H1 (cell line): ENCODE results near the gene MSI2. TPM values are rescaled to one million over a fixed set of nuclear protein-coding genes. Genes with fewer than 3 reads are reported as not detected.

Experiments used
- CTCF ChIA-PET: fragments of 300-600 bp; sonication (Branson Sonifier 250); formaldehyde crosslinking; loops from one replicate; lab custom pipeline; 2021; ENCODE audit not compliant: partially characterized antibody; lab: Charles Lee
- POLR2A ChIA-PET: fragments of 300-600 bp; sonication (Branson Sonifier 250); formaldehyde crosslinking; loops from one replicate; lab custom pipeline; 2021; ENCODE audit warnings: inconsistent platforms; ENCODE audit not compliant: partially characterized antibody; lab: Charles Lee
- DNase-seq, 2 experiments: peaks; one replicate each; pipeline versions ENCODE4 v3.0.0 to v3.0.0-alpha.2; 2010 to 2022; ENCODE audit warnings: low spot score in 2 of 2, low read depth in 1 of 2, mixed read lengths in 1 of 2
- FAIRE-seq: peaks from 2 replicates; lab custom pipeline; 2011; peaks lifted over from hg19 to GRCh38; lab: Jason Lieb, UNC
- H2AFZ ChIP-seq: 2 replicates; pipeline ENCODE4 v1.8.1; 2012; ENCODE audit warnings: low read length, inconsistent platforms
- H2AK5ac ChIP-seq: 2 replicates; pipeline ENCODE4 v1.6.1; 2013; ENCODE audit warnings: low read depth, low read length
- H2BK120ac ChIP-seq: replicated peaks from 2 replicates; pipeline ENCODE3; 2013; ENCODE audit warnings: low read depth, low read length, inconsistent platforms
- H2BK12ac ChIP-seq: 2 replicates; pipeline ENCODE4 v1.6.1; 2013; ENCODE audit warnings: low read depth, low read length
- H2BK15ac ChIP-seq: 2 replicates; pipeline ENCODE4 v1.6.1; 2013; ENCODE audit warnings: low read length
- H2BK20ac ChIP-seq: 2 replicates; pipeline ENCODE4 v1.6.1; 2013; ENCODE audit warnings: low read length
- H2BK5ac ChIP-seq: 2 replicates; pipeline ENCODE4 v1.6.1; 2013; ENCODE audit warnings: low read depth, low read length
- H3K14ac ChIP-seq: 2 replicates; pipeline ENCODE4 v1.6.1; 2013; ENCODE audit warnings: inconsistent platforms; ENCODE audit not compliant: insufficient read length
- H3K18ac ChIP-seq: 2 replicates; pipeline ENCODE4 v1.6.1; 2013; ENCODE audit warnings: low read length; ENCODE audit errors: extremely low read depth
- H3K23ac ChIP-seq: 2 replicates; pipeline ENCODE4 v1.6.1; 2013; ENCODE audit warnings: inconsistent platforms; ENCODE audit not compliant: insufficient read length
- H3K23me2 ChIP-seq: 2 replicates; pipeline ENCODE4 v1.6.1; 2013; ENCODE audit warnings: low read depth, low read length
- H3K27ac ChIP-seq: 2 replicates; pipeline ENCODE4 v1.6.1; 2011; ENCODE audit warnings: low read depth, low read length, inconsistent platforms
- H3K27me3 ChIP-seq, 4 experiments: replicated peaks in 1 of 4; 1 replicate in 1 of 4; 2 replicates in 3 of 4; pipeline versions ENCODE4 v1.6.1 to v1.8.1; 2011 to 2013; ENCODE audit warnings: low read length in 3 of 4, mild to moderate bottlenecking in 3 of 4, inconsistent platforms in 2 of 4, mixed read lengths in 2 of 4, moderate library complexity in 1 of 4; ENCODE audit not compliant: control insufficient read depth in 3 of 4, insufficient read depth in 3 of 4; ENCODE audit errors: extremely low read depth in 1 of 4
- H3K36me3 ChIP-seq, 4 experiments: 2 replicates each; pipeline versions ENCODE4 v1.6.1 to v1.8.1; 2011 to 2013; ENCODE audit warnings: mild to moderate bottlenecking in 4 of 4, low read length in 3 of 4, moderate library complexity in 2 of 4, control low read depth in 1 of 4, inconsistent platforms in 1 of 4; ENCODE audit not compliant: insufficient read depth in 4 of 4, control insufficient read depth in 2 of 4
- H3K4ac ChIP-seq: replicated peaks from 2 replicates; pipeline ENCODE3; 2013; ENCODE audit warnings: low read length, low read depth, mixed read lengths, inconsistent platforms; ENCODE audit not compliant: insufficient read length
- H3K4me1 ChIP-seq, 4 experiments: replicated peaks in 1 of 4; 1 replicate in 1 of 4; 2 replicates in 3 of 4; pipeline versions ENCODE4 v1.6.1 to v1.8.1; 2011 to 2013; ENCODE audit warnings: low read length in 3 of 4, inconsistent platforms in 2 of 4, mixed read lengths in 1 of 4; ENCODE audit not compliant: insufficient read depth in 4 of 4, control insufficient read depth in 3 of 4
- H3K4me2 ChIP-seq, 2 experiments: 2 replicates each; pipeline versions ENCODE4 v1.6.1 to v1.8.1; 2011 to 2013; ENCODE audit warnings: low read depth in 2 of 2, low read length in 2 of 2, control low read depth in 1 of 2, inconsistent platforms in 1 of 2, mild to moderate bottlenecking in 1 of 2; ENCODE audit not compliant: insufficient read depth in 1 of 2
- H3K4me3 ChIP-seq, 4 experiments: fragments of 200-600, 300-600 bp in 1 of 4; sonication (generic), shearing (Covaris generic), sonication (Bioruptor Twin) in 1 of 4; 2 replicates each; pipeline versions ENCODE4 v1.5.1 to v1.8.1; 2011 to 2016; ENCODE audit warnings: low read length in 4 of 4, low read depth in 3 of 4, control low read depth in 2 of 4, inconsistent platforms in 2 of 4, mild to moderate bottlenecking in 2 of 4, mixed read lengths in 1 of 4, moderate library complexity in 1 of 4; ENCODE audit not compliant: insufficient read depth in 2 of 4; ENCODE audit errors: extremely low read depth in 1 of 4
- H3K56ac ChIP-seq: replicated peaks from 2 replicates; pipeline ENCODE3; 2013; ENCODE audit warnings: low read depth, mild to moderate bottlenecking, mixed read lengths, low read length, inconsistent platforms; ENCODE audit not compliant: insufficient read length
- H3K79me1 ChIP-seq: 2 replicates; pipeline ENCODE4 v1.6.1; 2013; ENCODE audit warnings: low read depth, low read length, control low read depth
- H3K79me2 ChIP-seq, 2 experiments: 2 replicates each; pipeline versions ENCODE4 v1.6.1 to v1.8.1; 2012 to 2013; ENCODE audit warnings: low read length in 2 of 2, mild to moderate bottlenecking in 2 of 2, inconsistent platforms in 1 of 2; ENCODE audit not compliant: insufficient read depth in 2 of 2, control insufficient read depth in 1 of 2
- H3K9ac ChIP-seq, 4 experiments: replicated peaks in 1 of 4; 1 replicate in 1 of 4; 2 replicates in 3 of 4; pipeline versions ENCODE4 v1.6.1 to v1.8.1; 2011 to 2013; ENCODE audit warnings: low read depth in 3 of 4, low read length in 3 of 4, control low read depth in 2 of 4, mild to moderate bottlenecking in 2 of 4, moderate library complexity in 2 of 4, inconsistent platforms in 1 of 4; ENCODE audit errors: extremely low read depth in 1 of 4
- H3K9me3 ChIP-seq, 2 experiments: 2 replicates each; pipeline versions ENCODE4 v1.6.1 to v1.8.1; 2012 to 2013; ENCODE audit warnings: mild to moderate bottlenecking in 2 of 2, moderate library complexity in 2 of 2, control low read depth in 1 of 2, inconsistent platforms in 1 of 2, low read depth in 1 of 2, low read length in 1 of 2, mixed read lengths in 1 of 2; ENCODE audit not compliant: insufficient read depth in 2 of 2
- H4K20me1 ChIP-seq, 2 experiments: replicated peaks in 1 of 2; 2 replicates each; pipeline versions ENCODE3 to v1.8.1; 2011 to 2013; ENCODE audit warnings: inconsistent platforms in 2 of 2, low read length in 2 of 2, mild to moderate bottlenecking in 1 of 2; ENCODE audit not compliant: insufficient read depth in 2 of 2, control insufficient read depth in 1 of 2
- H4K5ac ChIP-seq: 2 replicates; pipeline ENCODE4 v1.6.1; 2013; ENCODE audit warnings: low read length, low read depth, mixed read lengths, inconsistent platforms; ENCODE audit not compliant: insufficient read length
- H4K8ac ChIP-seq: 2 replicates; pipeline ENCODE4 v1.8.0; 2013; ENCODE audit warnings: mild to moderate bottlenecking, moderate library complexity, low read length, inconsistent platforms; ENCODE audit not compliant: insufficient read depth; ENCODE audit errors: extremely low read depth
- H4K91ac ChIP-seq: replicated peaks from 2 replicates; pipeline ENCODE3; 2013; ENCODE audit warnings: low read length, mixed read lengths, inconsistent platforms; ENCODE audit not compliant: insufficient read length
- BRCA1 ChIP-seq: IDR thresholded peaks from 2 replicates; pipeline ENCODE4 v1.6.1; 2012; ENCODE audit warnings: low read depth, low read length, improper control_type of control experiment
- CBX5 ChIP-seq: fragments of 300-800, 300-1000 bp; sonication (generic); IDR thresholded peaks from 2 replicates; pipeline ENCODE4 v1.7.1; 2016; ENCODE audit warnings: antibody characterized with exemption, low read length, low read depth
- JUND ChIP-seq: IDR thresholded peaks from 2 replicates; pipeline ENCODE4 v1.6.1; 2011; ENCODE audit warnings: mild to moderate bottlenecking, improper control_type of control experiment, low read length
- PHF8 ChIP-seq: fragments of 200-600 bp; sonication (generic); conservative IDR thresholded peaks from 2 replicates; pipeline ENCODE4 v1.7.1; 2012; ENCODE audit warnings: low read depth, mild to moderate bottlenecking, inconsistent platforms, low read length, moderate library complexity
- POLR2A ChIP-seq, 2 experiments: IDR thresholded peaks; 1 replicate in 1 of 2; 2 replicates in 1 of 2; pipeline ENCODE4 v1.6.1; 2011; ENCODE audit warnings: low read depth in 2 of 2, low read length in 2 of 2, mild to moderate bottlenecking in 2 of 2; ENCODE audit errors: control extremely low read depth in 1 of 2
- RAD21 ChIP-seq, 2 experiments: IDR thresholded peaks in 1 of 2; conservative IDR thresholded peaks in 1 of 2; 2 replicates each; pipeline ENCODE4 v1.6.1; 2011; ENCODE audit warnings: low read depth in 2 of 2, low read length in 2 of 2, improper control_type of control experiment in 1 of 2, inconsistent platforms in 1 of 2, mild to moderate bottlenecking in 1 of 2, moderate library complexity in 1 of 2
- SIRT6 ChIP-seq: IDR thresholded peaks from one replicate; pipeline ENCODE4 v1.7.1; 2012; ENCODE audit warnings: low read length, inconsistent platforms
- SP4 ChIP-seq: IDR thresholded peaks from 2 replicates; pipeline ENCODE4 v1.6.1; 2012; ENCODE audit warnings: low read length, inconsistent platforms
- SUZ12 ChIP-seq: fragments of 200-600 bp; sonication (generic); IDR thresholded peaks from 2 replicates; pipeline ENCODE4 v1.6.1; 2012; ENCODE audit warnings: mild to moderate bottlenecking, inconsistent platforms, low read length, moderate library complexity, mixed read lengths
- TAF7 ChIP-seq: optimal IDR thresholded peaks from 2 replicates; pipeline ENCODE3; 2011; ENCODE audit warnings: low read depth, mild to moderate bottlenecking, inconsistent platforms, low read length, moderate library complexity, borderline replicate concordance
- TBP ChIP-seq: IDR thresholded peaks from 2 replicates; pipeline ENCODE4 v1.6.1; 2011; ENCODE audit warnings: low read depth, low read length, improper control_type of control experiment
- WGBS, 2 experiments: shearing (Covaris generic) in 1 of 2; methylation state at CpG; one replicate each; pipeline versions ENCODE4 v1.1.6 to v1.1.7; 2013 to 2015; ENCODE audit warnings: low lambda C conversion rate in 2 of 2, mixed read lengths in 2 of 2, inconsistent platforms in 1 of 2, low coverage in 1 of 2, missing lambda C conversion rate in 1 of 2; ENCODE audit not compliant: insufficient replicate concordance in 2 of 2, insufficient coverage in 1 of 2, insufficient read length in 1 of 2; ENCODE audit errors: extremely low coverage in 1 of 2, missing lambda C conversion rate in 1 of 2; 5-methylcytosine and 5-hydroxymethylcytosine counted together
- polyA plus RNA-seq, 7 experiments: library from polyadenylated mRNA; depleted of rRNA in 3 of 7; stranded (reverse) in 5 of 7; unstranded in 2 of 7; fragments of >200 nt in 5 of 7; fragments of 200-250 nt in 2 of 7; gene quantifications; 1 replicate in 5 of 7; 2 replicates in 1 of 7; 4 replicates in 1 of 7; pipeline versions ENCODE4 v1.2.1 to v1.2.3, GENCODE V29; 2011 to 2013; ENCODE audit warnings: missing spikeins in 2 of 7, mixed read lengths in 2 of 7
- total RNA-seq: library from RNA; stranded (reverse); fragmentation: NEBNext Ultra II Directional; extraction: Animal tissue kit (Norgen Biotek cat#: 25700); gene quantifications from 2 replicates; pipeline ENCODE4 v1.2.1, GENCODE V29; 2021

Gene MSI2
- total and polyA plus RNA-seq, 2 of the 8 experiments (the other 6 are each of a cell fraction or from before 2014, with no cell fraction given) = 36.7 to 80.6 TPM

- H2AFZ ChIP-seq = no peak overlapping the region
- FAIRE-seq (no peak), DNase-seq (no peak)
- no peak overlapping the region for H3K4me2 ChIP-seq
- no peak overlapping the region for H2BK15ac ChIP-seq
- H3K9me3 ChIP-seq = no peaks in the 10 kb centered on the region
- H3K56ac ChIP-seq = no peak overlapping the region
- H3K23me2 ChIP-seq = peaks cover 1% of the 10 kb centered on the region; the same call in 1 of the 2 replicates
- POLR2A ChIA-PET = interaction anchor here (0.6 to 2.6 kb wide), 5 partner anchors 11 to 98 kb away, joined by 3 to 21 read pairs (median 4); no protein-coding TSS in a partner anchor
- H2AK5ac ChIP-seq = no peak overlapping the region
- H3K79me2 ChIP-seq = peaks cover 0 to 62% of the 10 kb centered on the region in 2 experiments
- H2BK20ac ChIP-seq = no peak overlapping the region
- H4K5ac ChIP-seq = no peak overlapping the region
- H3K4me3 ChIP-seq = no peak overlapping the region
- H4K8ac ChIP-seq = no peak overlapping the region
- H4K91ac ChIP-seq = no peak overlapping the region
- H3K18ac ChIP-seq = no peak overlapping the region
- H3K4ac ChIP-seq = no peak overlapping the region
- no peak overlapping the region for H2BK120ac ChIP-seq
- H2BK12ac ChIP-seq = no peak overlapping the region
- no peak overlapping the region for H3K27ac ChIP-seq
- CTCF ChIA-PET = interaction anchor here (0.9 to 6.3 kb wide), 7 partner anchors 11 to 280 kb away, joined by 3 to 38 read pairs (median 4); no protein-coding TSS in a partner anchor
- TF ChIP-seq CBX5 = no peak
- TF ChIP-seq PHF8 = no peak
- no peak for TF ChIP-seq SIRT6
- TF ChIP-seq TAF7 = no peak
- TF ChIP-seq RAD21 (IDR thresholded peaks at IDR 0.05 in 1 of 2, conservative IDR thresholded peaks at IDR 0.05 in 1 of 2; ENCODE audit: low read depth in 2 of 2, low read length in 2 of 2) = no peak
- TF ChIP-seq POLR2A (IDR thresholded peaks at IDR 0.05; ENCODE audit: control extremely low read depth in 1 of 2, low read depth in 2 of 2, low read length in 2 of 2) = no peak
- TF ChIP-seq SP4 = no peak
- no peak for TF ChIP-seq BRCA1
- TF ChIP-seq TBP = no peak
- TF ChIP-seq JUND = no peak
- no peak for TF ChIP-seq SUZ12
- H3K79me1 ChIP-seq = peaks cover 16% of the 10 kb centered on the region
- no peak overlapping the region for H3K9ac ChIP-seq
- H4K20me1 ChIP-seq = peaks cover 32 to 35% of the 10 kb centered on the region in 2 experiments
- H3K36me3 ChIP-seq = peaks cover 0 to 47% (median 19%) of the 10 kb centered on the region in 4 experiments; a peak in 6 of 8 replicates
- H2BK5ac ChIP-seq = no peak overlapping the region
- peaks cover 4 to 10% (median 7%) of the 10 kb centered on the region in 4 experiments; a peak in 5 of 7 replicates for H3K4me1 ChIP-seq
- no peak overlapping the region for H3K14ac ChIP-seq
- H3K27me3 ChIP-seq = no peaks in the 10 kb centered on the region; a peak in 1 of 7 replicates
- 86% methylated on average over 6 of the region's 6 CpGs; no CpG with 5 or more reads in 1 of the 2 experiments for WGBS, 2 experiments
- no peak overlapping the region for H3K23ac ChIP-seq
Measured at GRCh38 chr17:57271821-57272220, 15.5 kb downstream of the MSI2 start.
